Fibroblast of lung (primary cell): ENCODE results near the gene ADGRG3.

Experiments used
- CTCF ChIP-seq, 2 donors: IDR thresholded peaks in 1 of 2; conservative IDR thresholded peaks in 1 of 2; 1 replicate in 1 of 2; 2 replicates in 1 of 2; pipeline ENCODE4 v1.5.1; 2011 to 2012; ENCODE audit warnings: low read length in 2 of 2, control low read depth in 1 of 2, inconsistent platforms in 1 of 2, low read depth in 1 of 2, mild to moderate bottlenecking in 1 of 2
- EZH2 ChIP-seq: IDR thresholded peaks from 2 replicates; pipeline ENCODE4 v1.5.1; 2012; ENCODE audit warnings: low read length, control low read depth, mild to moderate bottlenecking; ENCODE audit errors: missing control alignments

DNA sequence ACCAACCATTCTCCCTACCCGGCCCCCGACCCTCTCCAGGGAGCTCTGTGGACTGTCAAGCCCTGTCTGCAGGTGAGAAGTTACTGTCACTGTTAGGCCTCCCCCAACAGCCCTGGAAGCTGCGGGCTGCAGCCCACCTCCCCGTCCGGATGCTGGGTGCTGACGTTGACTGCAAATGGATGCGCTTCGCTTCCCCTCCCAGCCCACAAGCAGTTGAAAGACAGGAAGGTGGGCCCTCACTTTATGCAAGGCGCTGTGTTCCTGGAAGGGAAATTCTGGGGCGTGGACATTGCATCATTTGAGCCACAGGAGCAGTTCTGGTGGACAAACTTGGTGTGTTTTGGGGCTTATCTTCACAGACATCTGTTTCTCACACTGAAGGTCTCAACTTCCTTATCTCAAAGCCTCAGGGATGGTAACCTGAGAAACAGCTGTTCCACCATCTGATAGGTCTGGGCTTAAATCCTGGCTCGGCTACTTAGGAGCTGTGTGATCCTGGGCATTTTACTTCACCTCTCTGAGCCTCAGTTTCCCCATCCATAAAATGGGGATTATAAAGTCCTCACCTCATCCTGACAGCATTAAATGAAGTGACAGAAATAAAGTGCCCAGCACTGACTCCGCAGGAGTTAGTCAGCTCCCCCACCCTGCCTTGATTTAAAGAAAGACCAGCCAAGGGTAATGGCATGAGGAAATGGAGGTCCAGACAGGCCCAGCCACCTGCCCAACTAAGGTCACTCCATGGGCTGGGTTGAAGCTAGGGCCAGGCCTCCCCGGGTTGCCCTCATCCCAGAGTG is 21.9 kb downstream of the ADGRG3 start:
- TF ChIP-seq CTCF (conservative IDR thresholded peaks at IDR 0.05 in 1 of 2, IDR thresholded peaks at IDR 0.05 in 1 of 2; ENCODE audit: low read depth in 1 of 2, low read length in 2 of 2) (no peak), EZH2 (peak; percentile 39)
